ENCODE results near the gene SEC24D. TPM values are rescaled to one million over a fixed set of nuclear protein-coding genes. Genes with fewer than 3 reads are reported as not detected.
"Not testable (repeated sequence)": the region's sequence is repeated elsewhere in the genome, so short reads cannot be mapped to it uniquely, and the experiment has no call there.

Gene SEC24D
- total RNA-seq, 1 experiment from 2014 or later: 27.1 TPM

DNA sequence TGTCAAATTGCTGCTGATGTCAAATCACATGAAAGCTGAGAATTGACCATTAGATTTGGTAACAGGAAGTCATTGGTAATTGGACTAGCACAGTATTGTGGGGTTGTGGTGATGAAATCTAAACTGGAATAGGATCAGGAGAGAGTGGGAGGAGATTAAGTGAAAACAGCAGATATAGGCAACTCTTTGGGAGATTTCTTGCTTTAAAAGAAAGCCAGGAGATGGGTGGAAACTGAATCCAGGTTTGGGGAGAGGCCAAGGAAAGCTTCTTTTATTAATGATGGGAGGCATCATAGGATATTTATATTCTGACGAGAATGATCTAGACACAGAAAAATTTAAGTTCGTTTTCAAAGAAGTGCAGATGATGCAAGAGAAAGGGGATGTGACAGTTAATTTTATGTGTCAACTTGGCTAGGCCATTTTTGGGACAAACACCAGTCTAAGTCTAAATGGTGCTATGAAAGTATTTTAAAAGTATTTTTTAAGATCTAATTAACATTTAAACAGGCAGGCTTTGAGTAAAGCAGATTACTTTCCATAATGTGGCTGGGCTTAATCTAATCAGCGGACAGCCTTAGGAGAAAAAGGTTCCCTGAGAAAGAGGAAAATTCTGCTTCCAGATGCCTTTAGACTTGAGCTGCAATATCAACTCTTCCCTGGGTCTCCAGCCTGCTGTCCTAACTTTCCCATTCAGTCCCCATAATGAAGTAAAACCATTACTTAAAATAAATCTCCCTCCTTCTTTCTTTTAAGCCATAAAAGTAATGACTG, 24.7 kb downstream of the SEC24D start:
- no peak for DNase-seq (ENCODE audit: low read depth)

- no peak for DNase-seq (ENCODE audit: low read depth)
These were observed 28.3 kb downstream of the SEC24D start for GRCh38 chr4:118807659-118808058.

DNA sequence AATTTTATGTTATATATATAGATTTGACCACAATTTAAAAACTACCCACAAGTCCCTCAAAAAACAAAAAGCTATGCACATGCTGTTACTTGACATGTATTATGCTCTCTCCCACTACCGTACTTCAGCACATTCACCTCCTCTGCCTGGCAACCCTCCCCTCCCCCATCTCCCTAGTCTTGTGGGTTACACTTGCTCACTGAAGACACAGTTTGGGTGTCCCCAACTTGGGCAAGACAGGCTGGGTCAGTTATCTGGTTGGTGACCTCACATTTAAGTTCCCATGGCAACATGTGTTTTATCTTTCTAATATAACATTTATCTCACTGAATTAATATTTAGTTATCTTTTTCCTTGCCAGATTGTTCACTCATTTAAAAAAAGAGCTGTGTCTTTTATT, 32.7 kb downstream of the SEC24D start:
- DNase-seq (ENCODE audit: low read depth): no peak

DNA sequence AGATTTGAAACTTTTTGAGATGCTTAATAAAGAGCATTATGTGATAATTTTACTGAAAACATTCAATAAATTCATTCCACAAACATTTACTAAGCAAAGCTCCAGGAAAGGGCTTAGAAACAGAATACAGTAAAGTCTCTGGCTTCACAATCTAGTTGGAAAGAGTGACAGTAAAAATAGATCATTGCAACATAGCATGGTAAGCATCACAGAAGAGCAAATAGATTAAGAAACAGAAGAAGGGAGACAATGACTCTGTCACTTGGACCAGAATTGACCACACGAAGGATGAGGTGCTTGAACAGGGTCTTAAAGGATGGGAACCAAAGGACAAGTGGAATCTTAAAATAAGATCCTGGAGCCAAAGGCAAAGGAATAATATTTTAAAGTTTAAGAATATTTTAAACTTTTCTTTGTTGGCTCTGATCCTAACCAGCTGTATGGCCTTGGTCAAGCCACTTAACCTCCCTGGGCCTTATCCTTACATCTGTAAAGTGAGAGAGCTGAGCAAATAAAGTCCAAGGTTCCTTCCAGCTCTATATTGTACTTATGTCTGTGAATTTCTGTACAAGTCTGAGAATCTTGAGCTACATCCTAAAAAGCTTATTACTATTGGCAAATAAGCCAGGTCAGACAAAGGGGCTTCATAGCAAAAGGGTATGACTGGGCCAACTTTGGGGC, 33.9 kb downstream of the SEC24D start:
- DNase-seq (ENCODE audit: low read depth): no peak

DNA sequence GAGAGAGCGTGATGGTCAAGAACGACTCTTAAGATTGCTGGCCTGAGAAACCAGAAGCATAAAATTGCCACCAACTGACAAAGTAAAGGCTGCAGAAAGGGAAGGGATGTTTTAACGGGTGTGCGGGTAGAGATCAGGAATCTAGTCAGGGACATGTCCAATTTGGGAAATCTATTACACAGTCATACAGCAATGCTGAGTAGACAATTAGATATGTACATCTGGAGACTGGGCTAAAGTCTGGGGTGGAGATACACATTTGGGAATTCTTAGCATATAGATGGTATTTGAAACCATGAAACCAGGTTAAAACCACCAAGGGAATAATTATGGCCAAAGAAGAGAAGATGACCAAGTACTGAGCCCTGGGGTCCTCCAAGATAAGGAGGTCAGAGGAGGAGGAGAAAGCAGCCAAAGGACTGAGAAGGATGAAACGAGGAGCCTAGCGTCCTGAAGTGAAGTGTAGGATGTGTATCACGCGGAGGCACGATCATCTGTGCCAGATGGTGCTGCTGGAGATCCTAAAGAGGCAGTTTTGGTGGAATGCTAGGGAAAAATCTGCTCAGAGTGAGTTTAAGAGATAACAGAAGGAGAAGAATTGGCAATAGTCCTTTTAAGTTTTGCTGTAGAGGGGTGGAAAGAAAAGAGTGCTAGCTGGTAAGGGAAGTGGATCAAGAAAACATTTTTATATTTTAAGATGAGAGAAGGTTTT, 36.5 kb downstream of the SEC24D start:
- no peak for DNase-seq (ENCODE audit: low read depth)

DNA sequence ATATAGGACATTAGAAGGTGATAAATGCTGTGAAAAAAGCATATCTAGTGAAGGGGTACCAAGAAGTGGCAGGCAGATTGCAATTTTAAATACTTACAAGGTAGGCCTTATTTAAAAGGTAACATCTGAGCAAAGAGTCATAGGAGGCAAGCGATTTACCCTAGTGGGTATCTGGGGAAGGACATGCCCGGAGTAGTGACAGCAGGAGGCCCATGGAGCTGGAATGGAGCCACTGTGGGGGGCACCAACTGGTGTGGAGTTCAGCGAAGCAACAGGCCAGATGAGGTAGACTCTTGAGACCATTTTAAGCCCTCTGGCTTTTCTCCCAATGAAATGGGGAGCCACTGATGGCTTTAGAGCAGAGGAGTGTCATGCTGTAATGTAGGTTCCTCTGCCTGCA, 37.3 kb downstream of the SEC24D start:
- DNase-seq (ENCODE audit: low read depth): no peak

DNA sequence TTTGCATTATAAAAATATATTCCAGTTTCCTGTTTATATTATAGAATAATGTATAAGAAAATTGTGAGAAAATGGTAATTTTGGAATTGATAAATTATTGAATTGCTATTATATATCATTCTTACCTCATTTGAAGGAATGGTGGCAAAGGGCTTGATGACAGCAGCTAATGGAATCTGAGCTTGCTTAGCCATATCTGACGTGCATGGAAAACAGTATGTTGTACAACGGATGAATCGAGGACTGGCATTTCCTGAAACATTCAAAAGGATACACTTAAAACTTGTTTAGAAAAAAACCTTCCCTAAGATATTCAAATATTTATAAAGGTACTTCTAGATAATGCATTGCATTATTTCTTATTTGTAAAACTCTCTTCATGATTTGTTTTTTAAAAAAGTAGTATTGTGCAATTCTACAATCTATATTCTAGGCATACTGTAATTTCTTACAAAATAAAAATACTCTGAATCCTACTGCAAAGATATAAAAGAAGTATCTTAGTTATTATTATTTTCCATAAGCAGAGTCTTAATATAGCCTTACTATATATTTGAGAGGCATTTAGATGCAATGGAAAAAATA, 38.3 kb downstream of the SEC24D start:
- no peak for DNase-seq (ENCODE audit: low read depth)

DNA sequence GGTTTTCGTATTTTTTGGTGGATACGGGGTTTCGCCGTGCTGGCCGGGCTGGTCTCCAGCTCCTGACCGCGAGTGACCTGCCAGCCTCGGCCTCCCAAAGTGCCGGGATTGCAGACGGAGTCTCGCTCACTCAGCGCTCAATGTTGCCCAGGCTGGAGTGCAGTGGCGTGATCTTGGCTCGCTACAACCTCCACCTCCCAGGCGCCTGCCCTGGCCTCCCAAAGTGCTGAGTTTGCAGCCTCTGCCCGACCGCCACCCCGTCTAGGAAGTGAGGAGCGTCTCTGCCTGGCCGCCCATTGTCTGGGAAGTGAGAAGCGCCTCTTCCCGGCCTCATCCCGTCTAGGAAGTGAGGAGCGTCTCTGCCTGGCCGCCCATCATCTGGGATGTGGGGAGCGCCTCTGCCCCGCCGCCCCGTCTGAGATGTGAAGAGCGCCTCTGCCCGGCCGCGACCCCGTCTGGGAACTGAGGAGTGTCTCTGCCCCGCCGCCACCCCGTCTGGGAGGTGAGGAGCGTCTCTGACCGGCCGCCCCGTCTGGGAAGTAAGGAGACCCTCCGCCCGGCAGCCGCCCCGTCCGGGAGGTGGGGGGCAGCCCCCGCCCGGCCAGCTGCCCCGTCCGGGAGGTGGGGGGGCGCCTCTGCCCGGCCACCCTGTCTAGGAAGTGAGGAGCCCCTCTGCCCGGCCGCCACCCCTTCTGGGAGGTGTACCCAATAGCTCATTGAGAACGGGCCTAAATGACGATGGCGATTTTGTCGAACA, 44.1 kb downstream of the SEC24D start:
- not testable (repeated sequence) for DNase-seq (ENCODE audit: low read depth)

DNA sequence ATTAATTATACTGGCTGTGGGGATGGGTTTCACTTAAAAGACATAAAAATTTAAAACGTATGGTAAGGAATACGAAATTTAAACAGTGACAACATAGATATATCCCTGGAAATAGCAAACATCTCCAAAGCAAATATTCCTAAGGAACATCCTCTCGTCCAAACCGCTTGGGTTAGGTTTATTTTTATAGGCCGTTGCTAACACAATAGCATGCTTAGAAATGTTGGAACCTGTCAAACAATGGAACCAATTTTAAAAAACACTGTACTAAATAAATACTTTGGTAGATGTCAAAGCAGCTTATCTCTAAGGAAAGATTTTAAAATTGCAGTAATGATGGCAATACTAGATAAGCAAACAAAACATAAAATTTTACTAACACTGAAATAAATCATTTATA, 45.4 kb downstream of the SEC24D start:
- no peak for DNase-seq (ENCODE audit: low read depth)

GRCh38 chr4:118788911-118789310, 47.0 kb downstream of the SEC24D start:
- no peak for DNase-seq (ENCODE audit: low read depth)

DNA sequence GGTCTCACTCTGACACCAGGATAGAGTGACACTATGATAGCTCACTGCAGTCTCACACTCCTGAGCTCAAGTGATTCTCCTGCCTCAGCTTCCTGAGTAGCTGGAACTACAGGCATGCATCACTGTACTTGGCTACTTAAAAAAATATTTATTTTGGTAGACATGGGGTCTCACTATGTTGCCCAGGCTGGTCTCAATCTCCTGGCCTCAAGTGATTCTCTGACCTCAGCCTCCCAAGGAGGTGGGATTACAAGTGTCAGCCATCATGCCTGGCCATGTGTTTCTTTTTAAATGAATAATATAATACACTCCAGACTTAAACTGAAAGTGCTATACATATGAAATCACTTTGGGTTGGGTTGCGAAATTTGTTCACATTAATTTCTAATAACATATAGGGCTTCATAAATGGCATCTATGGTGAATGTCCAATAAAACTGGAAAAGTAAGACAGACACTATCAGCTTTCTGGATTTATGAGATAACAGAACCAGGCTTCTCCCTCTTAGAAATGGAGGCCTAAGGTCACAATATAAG, 48.0 kb downstream of the SEC24D start:
- DNase-seq (ENCODE audit: low read depth): no peak

DNA sequence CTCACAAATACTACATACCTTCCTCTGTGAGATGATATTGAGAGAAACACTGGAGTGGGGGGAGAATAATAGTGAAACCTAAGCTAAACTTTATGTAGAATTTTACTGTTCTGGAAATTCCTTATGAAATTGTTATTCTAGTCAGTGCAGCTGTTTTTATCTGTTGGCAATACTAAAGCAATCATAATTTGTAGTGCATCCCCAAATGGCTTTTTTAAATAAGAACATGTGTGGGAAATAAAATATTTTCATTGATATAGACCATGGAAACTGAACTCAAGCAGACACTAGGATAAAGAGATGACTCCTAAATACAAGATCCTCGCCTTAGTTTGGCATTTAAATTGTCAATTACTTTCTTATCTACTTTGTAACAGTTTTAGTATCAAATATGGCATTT, 51.1 kb downstream of the SEC24D start:
- no peak for DNase-seq (ENCODE audit: low read depth)

- no peak for DNase-seq (ENCODE audit: low read depth)
These were observed 52.0 kb downstream of the SEC24D start for GRCh38 chr4:118783887-118784286.

DNA sequence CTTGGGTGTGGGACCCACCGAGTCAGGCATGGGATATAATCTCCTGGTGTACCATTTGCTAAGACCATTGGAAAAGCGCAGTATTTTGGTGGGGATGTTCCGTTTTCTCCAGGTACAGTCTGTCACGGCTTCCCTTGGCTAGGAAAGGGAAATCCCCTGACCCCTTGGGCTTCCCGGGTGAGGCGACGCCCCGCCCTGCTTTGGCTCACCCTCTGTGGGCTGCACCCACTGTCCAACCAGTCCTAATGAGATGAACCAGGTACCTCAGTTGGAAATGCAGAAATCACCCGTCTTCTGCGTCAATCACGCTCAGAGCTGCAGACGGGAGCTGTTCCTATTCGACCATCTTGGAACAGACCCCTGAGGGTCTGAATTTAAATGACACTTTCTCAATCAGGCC, 53.0 kb downstream of the SEC24D start:
- DNase-seq (ENCODE audit: low read depth): not testable (repeated sequence)

- DNase-seq (ENCODE audit: low read depth): not testable (repeated sequence)
These were observed 58.3 kb downstream of the SEC24D start for GRCh38 chr4:118777649-118778048.

DNA sequence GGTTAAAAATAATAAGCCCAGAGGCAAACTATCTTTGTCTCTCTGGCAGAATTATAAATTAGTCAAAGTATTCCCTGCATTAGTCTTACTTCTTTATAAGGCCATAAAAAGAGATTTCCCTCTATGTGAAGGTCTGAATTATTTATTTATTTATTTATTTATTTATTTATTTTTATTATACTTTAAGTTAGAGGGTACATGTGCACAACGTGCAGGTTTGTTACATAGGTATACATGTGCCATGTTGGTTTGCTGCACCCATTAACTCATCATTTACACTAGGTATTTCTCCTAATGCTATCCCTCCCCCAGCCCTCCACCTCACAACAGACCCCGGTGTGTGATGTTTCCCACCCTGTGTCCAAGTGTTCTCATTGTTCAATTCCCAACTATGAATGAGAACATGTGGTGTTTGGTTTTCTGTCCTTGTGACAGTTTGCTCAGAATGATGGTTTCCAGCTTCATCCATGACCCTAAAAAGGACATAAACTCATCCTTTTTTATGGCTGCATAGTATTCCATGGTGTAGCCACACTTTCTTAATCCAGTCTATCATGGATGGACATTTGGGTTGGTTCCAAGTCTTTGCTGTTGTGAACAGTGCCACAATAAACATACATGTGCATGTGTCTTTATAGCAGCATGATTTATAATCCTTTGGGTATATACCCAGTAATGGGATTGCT, 58.8 kb downstream of the SEC24D start:
- DNase-seq (ENCODE audit: low read depth): not testable (repeated sequence)

- DNase-seq (ENCODE audit: low read depth): no peak
These were observed 59.6 kb downstream of the SEC24D start for GRCh38 chr4:118776157-118776954.

- DNase-seq (ENCODE audit: low read depth): no peak
These were observed 60.5 kb downstream of the SEC24D start for GRCh38 chr4:118775405-118775804.

GRCh38 chr4:118774989-118775388, 60.9 kb downstream of the SEC24D start:
- DNase-seq (ENCODE audit: low read depth): no peak

- DNase-seq (ENCODE audit: low read depth): no peak
These were observed 61.6 kb downstream of the SEC24D start for GRCh38 chr4:118774321-118774720.

Measured in Daoy (cell line).